Measurements from ENCODE around the gene DDC. TPM values are rescaled to one million over a fixed set of nuclear protein-coding genes. Genes with fewer than 3 reads are reported as not detected.
"Not testable (repeated sequence)": the region's sequence is repeated elsewhere in the genome, so short reads cannot be mapped to it uniquely, and the experiment has no call there.

The DDC gene
- total RNA-seq, 1 donor from 2014 or later, result not detected

- H3K27me3 Mint-ChIP-seq (ENCODE audit: low read depth), result no peaks in the 10 kb centered on the region
- H3K27ac Mint-ChIP-seq (ENCODE audit: unreplicated experiment), result no peak overlapping the region
- peaks cover 14% of the 10 kb centered on the region for H3K9me3 Mint-ChIP-seq (ENCODE audit: low read depth)
- H3K4me1 Mint-ChIP-seq (ENCODE audit: low read depth), result no peaks in the 10 kb centered on the region
- no peak overlapping the region for H3K4me3 Mint-ChIP-seq (ENCODE audit: unreplicated experiment)
- peaks cover 28% of the 10 kb centered on the region for H3K36me3 Mint-ChIP-seq (ENCODE audit: low read depth)
- no peak for TF ChIP-seq CTCF (IDR thresholded peaks at IDR 0.05)
- no peak for DNase-seq (ENCODE audit: low spot score)
These were observed 22.5 kb upstream of the DDC start for GRCh38 chr7:50587737-50588136.

GRCh38 chr7:50584793-50585408 is 19.7 kb upstream of the DDC start:
- no peak for TF ChIP-seq CTCF (IDR thresholded peaks at IDR 0.05)
- H3K4me1 Mint-ChIP-seq (ENCODE audit: low read depth), result no peaks in the 10 kb centered on the region
- no peak overlapping the region for H3K4me3 Mint-ChIP-seq (ENCODE audit: unreplicated experiment)
- peaks cover 11% of the 10 kb centered on the region for H3K27me3 Mint-ChIP-seq (ENCODE audit: low read depth)
- peaks cover 8% of the 10 kb centered on the region for H3K36me3 Mint-ChIP-seq (ENCODE audit: low read depth)
- H3K9me3 Mint-ChIP-seq (ENCODE audit: low read depth), result peaks cover 18% of the 10 kb centered on the region
- no peak for DNase-seq (ENCODE audit: low spot score)
- H3K27ac Mint-ChIP-seq (ENCODE audit: unreplicated experiment), result no peak overlapping the region

- Mint-ChIP-seq H3K27me3 (ENCODE audit: low read depth) (peaks cover 11% of the 10 kb centered on the region), H3K36me3 (ENCODE audit: low read depth) (peaks cover 6% of the 10 kb centered on the region), H3K4me3 (ENCODE audit: unreplicated experiment) (no peak overlapping the region), H3K4me1 (ENCODE audit: low read depth) (no peaks in the 10 kb centered on the region), H3K27ac (ENCODE audit: unreplicated experiment) (no peak overlapping the region), H3K9me3 (ENCODE audit: low read depth) (peaks cover 18% of the 10 kb centered on the region)
- TF ChIP-seq CTCF (IDR thresholded peaks at IDR 0.05), result no peak
- no peak for DNase-seq (ENCODE audit: low spot score)
These were observed 19.2 kb upstream of the DDC start for GRCh38 chr7:50584386-50584785.

GRCh38 chr7:50583295-50583694 is 18.1 kb upstream of the DDC start:
- H3K27me3 Mint-ChIP-seq (ENCODE audit: low read depth), result peaks cover 16% of the 10 kb centered on the region
- H3K4me3 Mint-ChIP-seq (ENCODE audit: unreplicated experiment); H3K27ac Mint-ChIP-seq (ENCODE audit: unreplicated experiment); DNase-seq (ENCODE audit: low spot score); H3K4me1 Mint-ChIP-seq (ENCODE audit: low read depth); H3K36me3 Mint-ChIP-seq (ENCODE audit: low read depth): not testable (repeated sequence)
- peaks cover 18% of the 10 kb centered on the region for H3K9me3 Mint-ChIP-seq (ENCODE audit: low read depth)

- not testable (repeated sequence) for DNase-seq (ENCODE audit: low spot score); H3K36me3 Mint-ChIP-seq (ENCODE audit: low read depth); H3K4me1 Mint-ChIP-seq (ENCODE audit: low read depth); H3K27ac Mint-ChIP-seq (ENCODE audit: unreplicated experiment); H3K4me3 Mint-ChIP-seq (ENCODE audit: unreplicated experiment)
- Mint-ChIP-seq H3K9me3 (ENCODE audit: low read depth) (peaks cover 23% of the 10 kb centered on the region), H3K27me3 (ENCODE audit: low read depth) (peaks cover 16% of the 10 kb centered on the region)
These were observed 17.1 kb upstream of the DDC start for GRCh38 chr7:50582271-50582670.

GRCh38 chr7:50580666-50581065 is 15.5 kb upstream of the DDC start:
- not testable (repeated sequence) for H3K27ac Mint-ChIP-seq (ENCODE audit: unreplicated experiment); H3K4me3 Mint-ChIP-seq (ENCODE audit: unreplicated experiment); DNase-seq (ENCODE audit: low spot score); H3K4me1 Mint-ChIP-seq (ENCODE audit: low read depth); H3K36me3 Mint-ChIP-seq (ENCODE audit: low read depth)
- Mint-ChIP-seq H3K27me3 (ENCODE audit: low read depth) (peaks cover 16% of the 10 kb centered on the region), H3K9me3 (ENCODE audit: low read depth) (peaks cover 27% of the 10 kb centered on the region)

- no peak for TF ChIP-seq CTCF (IDR thresholded peaks at IDR 0.05)
- Mint-ChIP-seq H3K4me1 (ENCODE audit: low read depth) (no peaks in the 10 kb centered on the region), H3K27ac (ENCODE audit: unreplicated experiment) (no peak overlapping the region), H3K27me3 (ENCODE audit: low read depth) (peaks cover 20% of the 10 kb centered on the region), H3K9me3 (ENCODE audit: low read depth) (peaks cover 27% of the 10 kb centered on the region), H3K36me3 (ENCODE audit: low read depth) (peaks cover 6% of the 10 kb centered on the region), H3K4me3 (ENCODE audit: unreplicated experiment) (no peak overlapping the region)
- no peak for DNase-seq (ENCODE audit: low spot score)
These were observed 14.9 kb upstream of the DDC start for GRCh38 chr7:50580057-50580456.

GRCh38 chr7:50578105-50578504 is 12.9 kb upstream of the DDC start:
- not testable (repeated sequence) for H3K4me1 Mint-ChIP-seq (ENCODE audit: low read depth)
- H3K9me3 Mint-ChIP-seq (ENCODE audit: low read depth), result peaks cover 17% of the 10 kb centered on the region

More at GRCh38 chr7:50578105-50578504, 12.9 kb upstream of the DDC start:
- DNase-seq (ENCODE audit: low spot score); H3K27ac Mint-ChIP-seq (ENCODE audit: unreplicated experiment); H3K4me3 Mint-ChIP-seq (ENCODE audit: unreplicated experiment); H3K36me3 Mint-ChIP-seq (ENCODE audit: low read depth): not testable (repeated sequence)
- H3K27me3 Mint-ChIP-seq (ENCODE audit: low read depth), result peaks cover 31% of the 10 kb centered on the region
